ENCODE results near the gene CHRNG.
"Not testable (repeated sequence)": the region's sequence is repeated elsewhere in the genome, so short reads cannot be mapped to it uniquely, and the experiment has no call there.

The CHRNG gene

DNA sequence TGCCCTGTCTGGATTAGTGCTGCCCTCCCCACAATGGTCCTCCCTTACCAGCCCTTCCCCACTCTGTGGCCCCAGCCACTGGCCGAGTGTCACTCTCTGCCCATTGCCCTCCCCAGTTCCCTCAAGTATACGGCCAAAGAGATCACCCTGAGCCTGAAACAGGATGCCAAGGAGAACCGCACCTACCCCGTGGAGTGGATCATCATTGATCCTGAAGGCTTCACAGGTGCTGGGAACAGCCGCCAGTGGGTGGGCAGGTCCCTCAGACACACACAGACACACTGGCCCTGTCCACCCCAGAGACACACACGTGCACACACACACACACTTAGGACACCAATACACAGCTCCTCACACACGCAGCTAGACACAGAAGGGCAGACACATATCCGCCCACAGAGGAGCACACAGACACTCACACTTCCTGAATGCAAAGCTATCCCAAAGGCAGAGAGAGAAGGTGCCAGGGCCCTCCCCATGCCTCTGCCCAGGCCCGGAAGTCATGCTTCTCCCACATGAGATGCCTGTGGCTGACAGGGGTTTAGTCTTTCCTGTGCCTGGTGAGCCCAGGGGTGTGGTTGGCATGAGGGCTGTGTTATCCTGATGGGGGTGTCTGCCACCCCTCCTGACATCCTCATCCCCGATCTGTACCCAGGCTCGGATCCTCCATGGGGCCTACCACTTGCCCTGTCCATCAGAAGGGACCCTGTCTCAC lies 10.6 kb upstream of the CHRNG start:
- no peak for DNase-seq

DNA sequence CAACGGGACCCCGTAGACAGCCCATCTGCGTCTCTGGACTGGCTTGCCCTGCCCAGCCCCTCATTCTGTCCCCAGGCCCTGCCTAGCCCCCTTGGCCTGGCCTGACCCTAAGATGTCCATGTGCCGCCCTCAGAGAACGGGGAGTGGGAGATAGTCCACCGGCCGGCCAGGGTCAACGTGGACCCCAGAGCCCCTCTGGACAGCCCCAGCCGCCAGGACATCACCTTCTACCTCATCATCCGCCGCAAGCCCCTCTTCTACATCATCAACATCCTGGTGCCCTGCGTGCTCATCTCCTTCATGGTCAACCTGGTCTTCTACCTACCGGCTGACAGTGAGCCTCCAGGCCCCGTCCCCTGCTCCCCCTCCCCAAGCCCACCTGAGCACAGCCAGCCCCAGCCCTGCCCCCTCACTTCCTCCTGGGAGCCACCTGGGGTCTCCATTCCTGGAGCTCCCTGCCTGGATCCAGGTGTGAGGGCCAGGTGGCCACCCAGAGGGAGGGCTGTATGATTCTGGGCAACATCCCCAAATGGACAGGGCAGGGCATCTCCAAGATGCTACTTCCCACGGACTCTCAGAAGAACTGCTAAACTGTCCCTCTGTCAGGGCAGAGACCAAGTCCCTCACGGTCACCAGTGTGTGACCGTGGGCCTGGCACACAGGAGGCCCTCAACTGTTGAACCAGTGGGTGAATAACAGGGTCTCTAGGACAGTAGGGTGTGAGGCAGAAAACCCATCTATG lies 9.5 kb upstream of the CHRNG start:
- DNase-seq: no peak

DNA sequence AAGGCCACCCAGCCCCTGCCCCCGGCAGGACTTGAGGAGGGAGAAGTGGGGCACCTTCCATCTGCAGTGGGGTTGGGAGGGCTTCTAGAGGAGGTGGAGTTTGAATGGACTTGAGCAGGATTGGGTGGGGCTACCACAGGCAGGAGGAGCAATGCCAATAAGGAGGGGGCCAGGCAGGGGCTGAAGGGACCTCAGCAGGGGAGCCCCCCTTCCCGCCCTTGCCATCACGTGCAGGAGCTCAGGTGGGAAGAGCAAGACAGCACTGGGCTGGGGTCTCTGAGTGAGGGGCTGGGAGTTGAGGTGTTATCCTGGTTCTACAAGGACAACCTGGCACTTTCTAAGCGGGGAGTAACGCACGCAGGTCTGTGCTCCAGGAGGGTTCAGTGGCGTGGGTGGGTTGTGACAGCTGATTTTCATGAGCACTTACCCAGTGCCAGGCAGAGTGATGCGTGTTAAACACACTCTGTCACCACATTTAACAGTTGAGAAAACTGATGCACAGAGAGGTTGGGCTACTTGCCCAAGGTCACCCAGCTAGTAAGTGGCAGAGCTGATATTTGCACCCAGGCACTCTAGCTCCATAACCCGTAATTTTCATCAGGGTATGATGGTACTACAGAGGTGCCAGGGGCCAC lies 8.7 kb upstream of the CHRNG start:
- no peak for DNase-seq

GRCh38 chr2:232532419-232532818 lies 7.1 kb upstream of the CHRNG start:
- DNase-seq: no peak

DNA sequence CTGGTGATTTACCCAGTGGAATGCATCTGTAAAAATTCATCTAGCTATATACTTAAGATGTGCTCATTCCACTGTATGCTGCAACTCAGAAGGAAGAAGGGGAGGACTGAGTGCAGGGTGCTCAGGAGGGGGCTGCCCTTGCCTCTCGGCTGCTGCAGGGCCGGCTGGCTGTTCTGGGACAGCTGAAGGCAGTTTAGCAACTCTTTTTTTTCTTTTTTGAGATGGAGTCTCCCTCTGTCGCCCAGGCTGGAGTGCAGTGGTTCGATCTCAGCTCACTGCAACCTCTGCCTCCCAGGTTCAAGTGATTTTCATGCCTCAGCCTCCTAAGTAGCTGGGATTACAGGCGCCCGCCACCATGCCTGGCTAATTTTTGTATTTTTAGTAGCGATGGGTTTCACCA lies 6.7 kb upstream of the CHRNG start:
- DNase-seq: not testable (repeated sequence)

DNA sequence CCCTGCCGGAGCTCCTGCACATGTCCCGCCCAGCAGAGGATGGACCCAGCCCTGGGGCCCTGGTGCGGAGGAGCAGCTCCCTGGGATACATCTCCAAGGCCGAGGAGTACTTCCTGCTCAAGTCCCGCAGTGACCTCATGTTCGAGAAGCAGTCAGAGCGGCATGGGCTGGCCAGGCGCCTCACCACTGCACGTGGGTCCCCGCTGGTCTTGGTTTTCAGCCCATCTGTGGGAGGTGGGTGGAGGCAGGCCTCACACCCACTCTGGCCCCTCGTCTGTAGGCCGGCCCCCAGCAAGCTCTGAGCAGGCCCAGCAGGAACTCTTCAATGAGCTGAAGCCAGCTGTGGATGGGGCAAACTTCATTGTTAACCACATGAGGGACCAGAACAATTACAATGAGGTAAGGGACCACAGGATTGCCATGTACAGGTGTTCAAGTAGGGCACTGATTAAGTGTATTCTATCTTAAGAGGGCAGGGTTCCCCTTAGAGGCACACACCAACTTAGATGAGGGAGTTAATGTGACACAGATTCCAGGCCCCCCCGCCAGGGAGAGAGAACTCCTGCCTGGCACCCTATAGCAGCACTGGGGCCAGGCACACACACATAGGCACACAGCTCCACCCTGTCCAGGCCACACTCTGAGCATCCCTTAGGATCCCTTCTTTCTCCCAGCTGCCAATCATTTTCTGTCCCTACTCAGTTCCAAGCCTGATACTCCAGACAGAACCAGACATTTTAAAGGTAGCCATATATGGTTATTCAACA lies 5.4 kb upstream of the CHRNG start:
- DNase-seq: no peak

GRCh38 chr2:232534940-232535651 lies 4.4 kb upstream of the CHRNG start:
- no peak for DNase-seq

DNA sequence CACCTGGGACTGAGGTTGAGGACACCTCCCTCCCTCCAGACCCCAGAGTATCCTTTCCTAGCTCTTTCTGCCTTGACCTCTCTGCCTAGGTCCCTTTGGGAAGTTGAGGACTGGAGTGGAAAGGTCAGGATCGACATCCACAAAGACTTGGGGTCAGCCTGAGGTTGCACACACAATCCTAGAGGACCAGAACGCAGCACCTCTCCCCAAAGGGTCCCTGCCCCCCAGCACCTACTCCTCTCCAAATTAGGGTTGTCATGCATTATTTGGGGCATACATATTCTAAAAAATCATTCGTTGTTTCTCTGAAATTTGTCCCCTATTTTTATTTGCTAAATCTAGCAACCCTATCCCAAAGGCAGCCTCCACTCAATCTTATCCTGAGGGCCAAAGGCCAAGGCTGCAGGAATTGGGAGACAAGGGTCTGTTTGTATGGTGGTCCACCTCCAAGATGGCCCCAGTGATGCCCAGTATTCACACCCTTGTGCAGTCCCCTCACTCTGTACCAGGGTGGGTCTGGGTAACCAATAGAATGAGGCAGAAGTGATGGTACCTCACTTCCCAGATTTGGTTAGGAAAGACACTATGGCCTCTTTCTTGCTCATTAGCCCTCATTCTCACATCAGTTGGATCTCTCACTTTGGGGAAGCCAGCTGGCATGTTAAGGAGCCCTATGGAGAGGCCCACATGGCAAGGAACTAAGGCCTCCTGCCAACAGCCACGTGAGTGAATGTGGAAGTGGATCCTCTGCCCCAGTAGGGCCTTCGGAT lies 3.5 kb upstream of the CHRNG start:
- no peak for DNase-seq

DNA sequence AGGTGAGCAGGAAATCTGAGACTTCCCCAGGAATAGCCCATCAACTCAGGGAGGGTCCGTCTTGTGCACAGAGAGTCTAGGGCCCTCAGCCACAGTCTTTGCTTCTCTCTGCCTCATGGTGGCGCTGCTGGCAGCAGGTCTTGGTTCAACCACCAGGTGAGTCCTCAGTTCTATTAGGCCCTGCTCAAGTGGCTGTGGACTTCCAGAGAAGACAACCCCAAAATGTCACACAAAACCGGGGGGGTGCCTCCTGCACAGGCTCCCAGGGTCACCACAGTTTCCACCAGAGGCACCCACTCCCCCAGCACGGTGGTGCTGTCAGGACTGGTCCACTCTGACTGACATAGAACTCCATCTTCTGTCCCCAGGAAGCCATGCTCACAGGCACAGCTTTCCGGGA lies 2.4 kb upstream of the CHRNG start:
- no peak for DNase-seq

DNA sequence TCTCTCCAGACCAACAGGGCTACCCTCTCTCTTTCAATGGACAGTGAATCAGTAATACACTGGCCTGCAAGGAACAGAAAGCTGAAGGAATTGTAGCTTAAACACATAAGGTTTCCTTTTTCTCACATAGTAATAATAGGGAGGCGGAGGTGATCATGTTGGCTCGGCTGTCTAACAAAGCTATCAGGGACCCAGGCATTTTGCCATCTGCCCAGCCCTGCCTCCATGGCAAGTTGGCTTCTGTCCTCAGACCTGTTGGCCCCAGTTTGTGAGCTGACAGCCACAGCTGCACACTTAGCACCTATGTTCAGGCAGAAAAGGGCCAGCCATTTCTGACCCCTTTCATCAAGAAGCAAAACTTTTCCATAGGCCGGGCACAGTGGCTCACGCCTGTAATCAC lies 2.0 kb upstream of the CHRNG start:
- DNase-seq: no peak

GRCh38 chr2:232538671-232539070 lies 821 bp upstream of the CHRNG start:
- peak in 1 of 2 donors; percentile 9 for DNase-seq

DNA sequence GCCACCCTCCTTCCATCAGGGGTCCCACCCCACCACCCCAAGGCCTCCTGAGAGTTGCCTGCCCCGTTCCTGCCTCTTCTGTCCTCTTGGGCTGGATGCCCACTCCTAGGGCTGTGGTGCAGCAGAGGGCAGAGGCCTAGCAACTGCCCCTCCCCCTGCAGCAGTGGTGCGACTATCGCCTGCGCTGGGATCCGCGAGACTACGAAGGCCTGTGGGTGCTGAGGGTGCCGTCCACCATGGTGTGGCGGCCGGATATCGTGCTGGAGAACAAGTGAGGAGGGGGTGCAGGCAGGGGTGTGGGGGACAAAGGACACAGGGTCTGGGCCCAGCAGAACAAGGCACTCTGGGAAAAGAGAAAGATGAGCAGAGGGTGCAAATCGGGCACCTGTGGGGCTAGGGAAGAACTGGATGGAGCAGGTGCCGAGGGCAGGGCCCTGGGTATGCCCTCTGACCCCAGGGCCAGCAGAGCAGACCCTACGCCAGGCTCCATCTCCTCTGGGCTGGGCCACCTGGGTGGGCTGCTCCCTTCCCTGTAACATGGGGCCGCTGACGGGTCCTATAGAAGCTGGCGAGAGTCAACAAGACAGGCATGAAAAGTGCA lies 1.0 kb downstream of the CHRNG start:
- DNase-seq: no peak

GRCh38 chr2:232541195-232541960 lies 1.9 kb downstream of the CHRNG start:
- DNase-seq: no peak

GRCh38 chr2:232541961-232542714 lies 2.6 kb downstream of the CHRNG start:
- no peak for DNase-seq

GRCh38 chr2:232542715-232543467 lies 3.4 kb downstream of the CHRNG start:
- no peak for DNase-seq

DNA sequence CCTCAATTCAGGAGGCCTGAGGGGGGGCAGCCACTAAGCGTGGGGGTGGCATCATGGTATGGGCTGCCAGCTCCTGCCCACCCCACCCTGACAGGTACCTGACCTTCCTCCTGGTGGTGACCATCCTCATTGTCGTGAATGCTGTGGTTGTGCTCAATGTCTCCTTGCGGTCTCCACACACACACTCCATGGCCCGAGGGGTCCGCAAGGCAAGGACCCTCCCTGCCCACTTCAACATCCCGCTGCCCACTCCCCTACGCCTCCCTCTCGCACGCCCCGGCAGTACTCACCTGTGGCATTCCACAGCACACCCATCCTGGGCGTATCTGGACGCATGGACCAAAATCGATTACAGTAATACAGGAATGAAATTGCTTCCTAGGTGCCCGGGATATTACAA lies 4.0 kb downstream of the CHRNG start:
- DNase-seq: no peak

- no peak for DNase-seq
These were observed 4.6 kb downstream of the CHRNG start for GRCh38 chr2:232543928-232544631.

GRCh38 chr2:232544674-232545073 lies 5.2 kb downstream of the CHRNG start:
- DNase-seq: no peak
